ENCODE data around the gene VAT1L. TPM values are rescaled to one million over a fixed set of nuclear protein-coding genes. Genes with fewer than 3 reads are reported as not detected.

The VAT1L gene
- total RNA-seq, 1 experiment from 2014 or later = not detected

DNA sequence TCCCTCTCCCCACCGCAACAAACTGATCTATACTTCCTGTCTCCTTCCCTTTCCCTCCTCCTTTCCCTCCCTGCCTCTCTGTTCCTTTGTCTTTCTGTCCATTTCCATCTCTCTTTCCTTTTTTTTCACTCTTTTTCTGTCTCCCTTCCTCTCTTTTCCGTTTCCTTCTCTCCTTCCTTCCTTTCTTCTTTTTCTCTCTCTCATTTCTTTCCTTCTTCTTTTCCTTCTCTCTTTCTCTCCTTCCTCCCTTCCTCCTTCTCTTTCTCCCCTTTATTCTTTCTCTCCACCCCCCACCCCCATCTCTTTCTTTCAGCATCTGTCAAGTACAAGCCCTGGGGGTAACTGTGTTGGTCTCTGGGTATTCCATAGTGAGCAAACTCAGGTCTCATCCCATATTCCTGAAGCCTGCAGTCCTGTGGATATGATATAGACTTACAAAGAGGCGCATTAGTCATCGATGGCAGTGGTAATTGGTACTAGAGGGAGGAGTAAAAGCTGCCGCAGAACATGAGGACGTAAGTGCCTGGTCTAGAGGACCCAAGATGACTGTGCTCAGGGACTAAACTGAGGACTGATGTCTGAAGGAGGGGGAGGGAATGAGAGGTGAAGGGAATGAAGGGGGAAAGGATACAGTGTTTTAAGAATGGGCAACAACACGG is 50.4 kb downstream of the VAT1L start:
- peaks cover 34% of the 10 kb centered on the region for H3K27me3 Mint-ChIP-seq (ENCODE audit: unreplicated experiment)
- no peaks in the 10 kb centered on the region for H3K36me3 Mint-ChIP-seq (ENCODE audit: insufficient read depth, unreplicated experiment)
- H3K9me3 Mint-ChIP-seq (ENCODE audit: low read depth, unreplicated experiment) = peaks cover 3% of the 10 kb centered on the region
- no peak overlapping the region for H3K4me3 Mint-ChIP-seq (ENCODE audit: low read depth, unreplicated experiment)
- intact Hi-C loops (cut with micrococcal nuclease; ENCODE audit: unreplicated experiment) = no loop called here
- TF ChIP-seq, protein P1, sequence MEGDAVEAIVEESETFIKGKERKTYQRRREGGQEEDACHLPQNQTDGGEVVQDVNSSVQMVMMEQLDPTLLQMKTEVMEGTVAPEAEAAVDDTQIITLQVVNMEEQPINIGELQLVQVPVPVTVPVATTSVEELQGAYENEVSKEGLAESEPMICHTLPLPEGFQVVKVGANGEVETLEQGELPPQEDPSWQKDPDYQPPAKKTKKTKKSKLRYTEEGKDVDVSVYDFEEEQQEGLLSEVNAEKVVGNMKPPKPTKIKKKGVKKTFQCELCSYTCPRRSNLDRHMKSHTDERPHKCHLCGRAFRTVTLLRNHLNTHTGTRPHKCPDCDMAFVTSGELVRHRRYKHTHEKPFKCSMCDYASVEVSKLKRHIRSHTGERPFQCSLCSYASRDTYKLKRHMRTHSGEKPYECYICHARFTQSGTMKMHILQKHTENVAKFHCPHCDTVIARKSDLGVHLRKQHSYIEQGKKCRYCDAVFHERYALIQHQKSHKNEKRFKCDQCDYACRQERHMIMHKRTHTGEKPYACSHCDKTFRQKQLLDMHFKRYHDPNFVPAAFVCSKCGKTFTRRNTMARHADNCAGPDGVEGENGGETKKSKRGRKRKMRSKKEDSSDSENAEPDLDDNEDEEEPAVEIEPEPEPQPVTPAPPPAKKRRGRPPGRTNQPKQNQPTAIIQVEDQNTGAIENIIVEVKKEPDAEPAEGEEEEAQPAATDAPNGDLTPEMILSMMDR (IDR thresholded peaks at IDR 0.05; ENCODE audit: unreplicated experiment) = no peak
- no peak overlapping the region for H3K27ac Mint-ChIP-seq (ENCODE audit: unreplicated experiment)
- peaks cover 8% of the 10 kb centered on the region for H3K4me1 Mint-ChIP-seq (ENCODE audit: low read depth, unreplicated experiment)
- CTCF ChIA-PET = interaction anchor here (0.6 kb wide), 1 partner anchor 39 kb away, joined by 3 read pairs; no protein-coding TSS in a partner anchor
- DNase-seq = no peak
- no TSS peak for BruUV-seq (replicated peaks)

DNA sequence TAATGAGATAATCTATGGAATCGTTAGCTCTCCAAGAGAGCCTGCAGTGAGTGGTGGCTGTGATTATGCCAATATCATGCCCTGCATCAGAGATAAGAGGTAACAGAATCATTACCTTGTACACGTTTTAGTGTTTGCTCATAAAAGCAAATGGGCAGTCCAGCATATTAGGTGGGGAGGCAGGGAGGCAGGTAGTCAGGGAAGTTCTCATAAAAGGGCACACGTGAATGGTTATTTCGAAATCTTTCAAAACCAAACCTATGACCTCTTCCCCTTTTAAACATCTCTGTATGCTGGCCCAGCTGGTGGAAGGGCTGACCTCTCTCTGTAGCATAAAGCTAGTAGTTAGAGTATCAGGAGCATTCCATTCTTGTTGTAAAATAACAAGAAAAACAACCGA is 51.7 kb downstream of the VAT1L start:
- BruUV-seq (replicated peaks) = no TSS peak
- intact Hi-C loops (cut with micrococcal nuclease; ENCODE audit: unreplicated experiment) = no loop called here
- Mint-ChIP-seq H3K4me3 (ENCODE audit: low read depth, unreplicated experiment) (no peak overlapping the region), H3K27ac (ENCODE audit: unreplicated experiment) (no peak overlapping the region), H3K27me3 (ENCODE audit: unreplicated experiment) (peaks cover 37% of the 10 kb centered on the region), H3K9me3 (ENCODE audit: low read depth, unreplicated experiment) (no peaks in the 10 kb centered on the region), H3K36me3 (ENCODE audit: insufficient read depth, unreplicated experiment) (no peaks in the 10 kb centered on the region), H3K4me1 (ENCODE audit: low read depth, unreplicated experiment) (no peaks in the 10 kb centered on the region)
- no peak for DNase-seq
- TF ChIP-seq, protein P1 (IDR thresholded peaks at IDR 0.05; ENCODE audit: unreplicated experiment) = no peak
- CTCF ChIA-PET = no interaction called here

DNA sequence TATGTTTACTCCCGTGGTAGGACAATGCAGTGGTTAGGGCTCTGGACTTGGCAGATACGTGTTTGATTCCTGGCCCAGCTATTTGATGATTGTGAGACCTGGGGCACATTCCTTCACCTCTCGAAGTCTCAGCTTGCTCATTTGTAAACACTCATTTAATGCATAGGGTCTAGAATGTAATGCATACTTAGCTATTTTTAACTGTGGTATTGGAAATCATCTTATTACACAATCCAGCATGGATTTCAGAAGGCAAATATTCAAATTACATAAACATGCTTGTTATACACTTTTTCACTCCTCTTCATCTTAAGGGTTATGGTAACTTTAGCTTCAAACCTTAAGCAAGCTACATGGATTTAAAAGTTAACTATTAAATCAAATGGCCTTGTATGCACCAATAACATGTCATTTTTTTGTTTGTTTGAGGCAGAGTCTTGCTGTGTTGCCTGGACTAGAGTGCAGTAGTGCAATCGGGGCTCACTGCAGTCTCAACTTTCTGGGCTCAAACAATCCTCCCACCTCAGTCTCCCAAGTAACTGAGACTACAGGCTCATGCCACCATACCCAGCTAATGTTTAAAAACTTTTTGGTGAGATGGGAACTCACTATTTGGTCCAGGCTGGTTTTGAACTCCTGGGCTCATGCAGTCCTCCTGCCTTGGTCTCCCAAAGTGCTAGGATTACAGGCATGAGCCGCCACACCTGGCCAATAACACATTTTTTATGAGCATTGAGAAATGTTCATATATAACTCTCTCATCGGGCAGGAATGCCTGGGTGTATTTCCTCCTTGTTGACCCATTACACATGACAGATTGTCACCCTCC is 52.5 kb downstream of the VAT1L start:
- BruUV-seq (replicated peaks) = no TSS peak
- TF ChIP-seq, protein P1 (IDR thresholded peaks at IDR 0.05; ENCODE audit: unreplicated experiment) = no peak
- Mint-ChIP-seq H3K36me3 (ENCODE audit: insufficient read depth, unreplicated experiment) (no peaks in the 10 kb centered on the region), H3K27me3 (ENCODE audit: unreplicated experiment) (peaks cover 45% of the 10 kb centered on the region), H3K9me3 (ENCODE audit: low read depth, unreplicated experiment) (no peaks in the 10 kb centered on the region), H3K4me3 (ENCODE audit: low read depth, unreplicated experiment) (no peak overlapping the region), H3K27ac (ENCODE audit: unreplicated experiment) (no peak overlapping the region), H3K4me1 (ENCODE audit: low read depth, unreplicated experiment) (no peaks in the 10 kb centered on the region)
- DNase-seq = no peak
- intact Hi-C loops (cut with micrococcal nuclease; ENCODE audit: unreplicated experiment) = no loop called here
- CTCF ChIA-PET = interaction anchor here (1.2 kb wide), 1 partner anchor 11 kb away, joined by 3 read pairs; no protein-coding TSS in a partner anchor

DNA sequence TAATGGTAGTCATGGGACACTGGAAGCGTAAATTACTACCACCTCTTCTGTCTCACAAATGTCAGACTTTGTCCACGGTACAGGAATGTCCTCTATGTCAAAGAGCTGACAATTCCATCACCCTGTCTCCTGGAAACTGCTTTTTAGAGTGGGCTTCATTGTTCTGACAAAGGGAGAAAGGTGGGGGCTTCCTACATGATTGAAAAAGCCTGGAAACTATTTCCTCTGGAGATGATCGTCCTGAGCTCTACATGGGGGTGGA is 53.1 kb downstream of the VAT1L start:
- TF ChIP-seq, protein P1 (IDR thresholded peaks at IDR 0.05; ENCODE audit: unreplicated experiment) = no peak
- H3K4me3 Mint-ChIP-seq (ENCODE audit: low read depth, unreplicated experiment) = no peak overlapping the region
- H3K27ac Mint-ChIP-seq (ENCODE audit: unreplicated experiment) = no peak overlapping the region
- peaks cover 50% of the 10 kb centered on the region for H3K27me3 Mint-ChIP-seq (ENCODE audit: unreplicated experiment)
- DNase-seq = no peak
- no peaks in the 10 kb centered on the region for H3K36me3 Mint-ChIP-seq (ENCODE audit: insufficient read depth, unreplicated experiment)
- intact Hi-C loops (cut with micrococcal nuclease; ENCODE audit: unreplicated experiment) = no loop called here
- H3K9me3 Mint-ChIP-seq (ENCODE audit: low read depth, unreplicated experiment) = no peaks in the 10 kb centered on the region
- CTCF ChIA-PET = interaction anchor here (1.2 kb wide), 1 partner anchor 11 kb away, joined by 3 read pairs; no protein-coding TSS in a partner anchor
- H3K4me1 Mint-ChIP-seq (ENCODE audit: low read depth, unreplicated experiment) = no peaks in the 10 kb centered on the region
- BruUV-seq (replicated peaks) = no TSS peak
